ENCODE data around the gene KCTD7.
"Not testable (repeated sequence)": the region's sequence is repeated elsewhere in the genome, so short reads cannot be mapped to it uniquely, and the experiment has no call there.

Gene KCTD7

DNA sequence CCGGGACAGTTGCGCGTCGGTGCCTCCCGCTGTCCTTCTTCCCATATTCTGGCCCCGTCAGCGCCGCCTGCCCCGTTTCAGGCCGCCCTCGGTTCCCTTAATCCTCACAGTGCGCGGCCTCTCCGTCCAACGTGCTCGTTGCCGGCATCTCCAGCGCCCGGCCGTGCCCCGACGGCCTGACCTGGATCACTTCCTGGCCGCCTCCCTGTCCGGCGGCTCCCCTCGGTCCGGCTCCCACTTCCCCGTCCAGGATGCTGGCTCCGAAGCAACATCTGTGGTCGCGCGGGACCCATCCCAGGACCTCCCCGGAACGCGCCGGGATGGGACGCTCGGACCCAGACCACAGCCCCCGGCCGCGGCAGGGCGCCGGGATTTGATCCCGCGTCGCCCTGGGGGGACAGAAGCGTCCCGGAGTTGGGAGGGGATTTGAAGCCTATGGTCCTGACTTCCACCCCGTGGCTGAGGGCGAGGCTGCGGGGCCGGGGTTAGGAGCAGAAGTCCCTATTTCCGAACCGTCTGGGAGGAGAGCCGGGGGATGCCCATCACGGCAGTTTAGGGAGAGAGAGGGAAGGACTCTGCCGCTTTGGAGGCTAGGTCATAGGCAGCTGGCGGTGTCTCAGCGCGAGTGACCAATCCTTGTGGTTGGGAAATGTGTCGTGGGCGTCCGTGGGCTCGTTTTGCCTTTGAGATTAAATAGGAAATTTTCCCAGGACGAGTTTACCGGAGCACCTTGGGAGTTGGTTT lies 53.8 kb downstream of the KCTD7 start:
- no peak for DNase-seq (ENCODE audit: low read depth)

DNA sequence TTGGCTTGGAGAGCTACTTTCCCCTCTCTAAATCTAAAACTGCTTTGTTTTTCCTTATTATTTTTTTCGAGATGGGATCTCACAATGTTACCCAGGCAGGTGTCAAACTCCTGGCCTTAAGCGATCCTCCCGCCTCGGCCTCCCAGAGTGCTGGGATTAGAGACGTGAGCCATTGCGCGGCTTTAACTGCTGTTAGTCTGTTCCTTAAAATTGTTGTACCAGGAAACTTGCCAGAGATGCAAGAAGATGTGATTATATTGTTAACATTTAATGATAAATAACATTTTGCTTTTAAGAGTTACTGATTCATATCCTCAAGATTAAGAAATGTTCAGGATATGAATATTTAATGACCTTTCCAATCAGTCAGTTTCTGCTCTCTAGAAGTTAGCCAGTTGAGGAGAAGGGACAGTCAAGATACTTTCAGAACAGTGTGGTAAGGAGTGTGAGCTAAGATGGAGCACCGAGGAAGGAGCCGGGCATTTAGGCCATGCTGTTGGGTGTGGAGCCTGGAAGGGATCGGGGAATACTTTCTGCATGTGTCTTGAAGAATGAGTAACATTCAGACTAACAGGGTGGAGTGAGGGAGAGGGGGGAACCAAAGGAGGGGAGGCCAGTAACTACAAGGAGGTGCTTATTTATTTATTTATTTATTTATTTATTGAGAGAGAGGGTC lies 54.6 kb downstream of the KCTD7 start:
- DNase-seq (ENCODE audit: low read depth) = not testable (repeated sequence)

DNA sequence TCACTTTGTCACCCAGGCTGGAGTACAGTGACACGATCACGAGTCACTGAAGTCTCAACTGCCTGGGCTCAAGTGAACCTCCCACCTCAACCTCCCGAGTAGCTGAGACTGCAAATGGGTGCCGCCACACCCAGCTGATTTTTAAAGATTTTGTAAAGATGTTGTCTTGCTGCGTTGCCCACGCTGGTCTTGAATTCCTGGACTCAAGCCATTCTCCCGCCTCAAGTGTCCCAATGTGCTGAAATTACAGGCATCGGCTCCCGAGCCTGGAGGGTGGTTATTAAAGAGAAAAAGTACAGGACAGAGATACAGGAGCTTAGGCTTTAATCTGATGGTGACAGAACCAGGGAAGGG lies 55.1 kb downstream of the KCTD7 start:
- no peak for DNase-seq (ENCODE audit: low read depth)

DNA sequence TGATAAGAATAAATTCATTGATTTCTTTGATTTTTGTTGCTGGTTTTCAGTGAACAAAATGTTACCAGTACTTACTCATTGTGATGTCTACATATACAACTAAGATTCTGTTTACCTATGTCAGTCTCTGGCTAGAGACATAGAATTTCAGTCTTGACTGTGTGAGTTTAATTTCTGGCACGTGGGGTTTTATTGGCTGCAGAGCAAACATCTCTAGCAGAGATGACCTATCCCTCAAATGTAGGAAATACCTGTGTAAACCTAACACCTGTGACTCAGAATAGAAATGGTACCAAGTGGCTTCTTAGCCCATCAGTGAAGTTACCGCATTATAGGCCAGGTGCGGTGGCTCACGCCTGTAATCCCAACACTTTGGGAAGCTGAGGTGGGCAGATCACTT lies 57.0 kb downstream of the KCTD7 start:
- not testable (repeated sequence) for DNase-seq (ENCODE audit: low read depth)

DNA sequence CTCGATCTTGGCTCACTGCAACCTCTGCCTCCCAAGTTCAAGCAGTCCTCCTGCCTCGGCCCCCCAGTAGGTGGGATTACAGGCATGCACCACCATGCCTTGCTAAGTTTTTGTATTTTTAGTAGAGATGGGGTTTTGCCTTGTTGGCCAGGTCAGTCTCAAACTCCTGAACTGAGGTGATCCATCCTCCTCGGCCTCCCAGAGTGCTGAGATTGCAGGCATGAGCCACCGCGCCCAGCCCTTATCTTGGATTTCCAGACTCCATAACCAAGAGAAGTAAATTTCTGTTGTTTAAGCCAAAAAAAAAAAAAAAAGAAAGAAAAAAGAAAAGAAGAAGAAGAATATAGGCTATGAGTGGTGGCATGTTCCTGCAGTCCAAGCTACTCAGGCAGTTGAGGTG lies 58.5 kb downstream of the KCTD7 start:
- DNase-seq (ENCODE audit: low read depth) = no peak

DNA sequence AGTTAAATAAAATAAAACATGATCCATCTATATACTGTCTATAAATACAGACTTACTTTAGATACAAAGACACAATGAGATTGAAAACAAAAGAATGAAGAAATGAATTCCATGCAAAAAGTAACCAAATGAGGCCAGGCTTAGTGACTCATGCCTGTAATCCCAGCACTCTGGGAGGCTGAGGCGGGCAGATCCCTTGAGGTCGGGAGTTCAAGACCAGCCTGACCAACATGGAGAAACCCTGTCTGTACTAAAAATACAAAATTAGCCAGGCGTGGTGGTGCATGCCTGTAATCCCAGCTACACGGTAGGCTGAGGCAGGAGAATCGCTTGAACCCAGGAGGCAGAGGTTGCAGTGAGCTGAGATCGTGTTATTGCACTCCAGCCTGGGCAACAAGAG lies 59.0 kb downstream of the KCTD7 start:
- not testable (repeated sequence) for DNase-seq (ENCODE audit: low read depth)

DNA sequence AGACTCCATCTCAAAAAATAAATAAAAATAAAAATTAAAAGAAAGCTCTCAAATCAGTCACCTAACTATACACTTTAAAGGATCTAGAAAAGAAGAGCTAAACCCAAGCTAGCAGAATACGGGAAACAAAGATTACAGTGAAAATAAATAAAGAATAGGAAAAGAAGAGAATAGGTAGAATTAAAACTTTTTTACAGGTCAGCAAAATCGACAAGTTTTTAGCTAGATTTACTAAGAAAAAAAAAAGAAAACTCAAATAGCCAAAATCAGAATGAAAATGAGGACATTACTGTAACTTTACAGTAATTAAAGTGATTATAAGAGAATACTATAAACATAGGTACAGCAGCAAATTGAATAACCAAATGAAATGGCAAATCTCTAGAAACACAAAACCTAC lies 60.4 kb downstream of the KCTD7 start:
- DNase-seq (ENCODE audit: low read depth) = no peak

DNA sequence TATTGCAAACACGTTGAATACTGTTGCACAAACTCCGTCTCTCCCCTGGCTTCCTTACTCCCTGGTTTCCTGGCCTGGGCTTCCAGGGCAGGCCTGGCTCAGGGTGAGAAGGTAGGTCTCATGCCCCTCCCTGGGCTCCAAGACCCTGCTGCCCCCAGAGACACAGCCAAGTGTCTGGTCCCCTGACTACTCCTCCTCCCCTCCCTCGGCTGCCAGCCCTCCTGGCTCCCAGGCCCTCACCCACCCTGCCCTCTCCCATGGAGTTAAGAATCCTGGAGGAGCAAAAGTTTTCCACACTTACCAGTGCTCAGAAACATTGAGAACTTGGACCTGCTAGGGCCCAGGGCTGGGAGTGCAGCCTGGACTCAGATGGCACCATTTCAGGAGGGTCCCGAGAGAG lies 64.7 kb downstream of the KCTD7 start:
- no peak for DNase-seq (ENCODE audit: low read depth)

All from fibroblast of the conjunctiva (primary cell).